HEK293 (cell line): Measurements from ENCODE around the gene MIGA1.

ENCODE experiments used
- CTCF ChIA-PET: fragments of 350-600 bp; formaldehyde crosslinking; extraction: SDS; loops from one replicate; lab custom pipeline; 2021; ENCODE audit warnings: antibody characterized with exemption; lab: Yijun Ruan, JAX
- POLR2A ChIA-PET: fragments of 300-600 bp; formaldehyde crosslinking; extraction: SDS; loops from one replicate; lab custom pipeline; 2020; ENCODE audit warnings: antibody characterized with exemption, inconsistent platforms; lab: Yijun Ruan, JAX
- H3K27ac ChIP-seq: fragments of 200-500 bp; sonication (Bioruptor generic); 2 replicates; pipeline ENCODE4 v1.5.1; 2014; ENCODE audit warnings: low read depth, low read length, control low read depth, inconsistent platforms; ENCODE audit errors: extremely low read depth
- H3K36me3 ChIP-seq, 2 experiments: fragments of 200-500 bp in 1 of 2; sonication (Bioruptor generic) in 1 of 2; 1 replicate in 1 of 2; 2 replicates in 1 of 2; pipeline ENCODE4 v1.5.1; 2014 to 2017; ENCODE audit warnings: inconsistent platforms in 2 of 2, low read length in 2 of 2; ENCODE audit not compliant: control insufficient read depth in 2 of 2, insufficient read depth in 1 of 2
- H3K4me1 ChIP-seq: fragments of 200-500 bp; sonication (Bioruptor generic); 2 replicates; pipeline ENCODE4 v1.5.1; 2014; ENCODE audit warnings: mild to moderate bottlenecking, low read length, inconsistent platforms; ENCODE audit not compliant: control insufficient read depth, insufficient read depth
- H3K4me3 ChIP-seq: 2 replicates; pipeline ENCODE4 v1.5.1; 2011; ENCODE audit warnings: low read depth, mild to moderate bottlenecking, control low read depth, low read length, moderate library complexity
- H3K9me3 ChIP-seq: fragments of 200-500 bp; sonication (Bioruptor generic); 2 replicates; pipeline ENCODE4 v1.5.1; 2014; ENCODE audit warnings: low read depth, low read length, inconsistent platforms; ENCODE audit not compliant: control insufficient read depth, insufficient read depth
- CTCF ChIP-seq: fragments of 450-650 bp; formaldehyde crosslinking; IDR thresholded peaks from 2 replicates; pipeline ENCODE4 v1.5.1; 2016; ENCODE audit warnings: missing biosample characterization, missing genetic modification characterization
- KLF7 ChIP-seq: fragments of 450-650 bp; formaldehyde crosslinking; IDR thresholded peaks from 2 replicates; pipeline ENCODE4 v1.5.1; 2016; ENCODE audit warnings: missing biosample characterization, missing genetic modification characterization, borderline replicate concordance
- OVOL3 ChIP-seq: fragments of 450-650 bp; formaldehyde crosslinking; IDR thresholded peaks from 2 replicates; pipeline ENCODE4 v1.5.1; 2016; ENCODE audit warnings: missing biosample characterization, missing genetic modification characterization
- PRDM10 ChIP-seq: fragments of 450-650 bp; formaldehyde crosslinking; IDR thresholded peaks from 2 replicates; pipeline ENCODE4 v1.5.1; 2016; ENCODE audit warnings: missing biosample characterization, missing genetic modification characterization
- ZBTB21 ChIP-seq: fragments of 450-650 bp; formaldehyde crosslinking; IDR thresholded peaks from 2 replicates; pipeline ENCODE4 v1.5.1; 2017; ENCODE audit warnings: missing biosample characterization, missing genetic modification characterization
- ZBTB7A ChIP-seq: fragments of 450-650 bp; formaldehyde crosslinking; IDR thresholded peaks from 2 replicates; pipeline ENCODE4 v1.5.1; 2016; ENCODE audit warnings: low read depth, missing biosample characterization, missing genetic modification characterization
- ZEB2 ChIP-seq: fragments of 450-650 bp; formaldehyde crosslinking; IDR thresholded peaks from 2 replicates; pipeline ENCODE4 v1.5.1; 2016; ENCODE audit warnings: missing biosample characterization, missing genetic modification characterization
- ZNF132 ChIP-seq: fragments of 450-650 bp; formaldehyde crosslinking; IDR thresholded peaks from 2 replicates; pipeline ENCODE4 v1.5.1; 2017; ENCODE audit warnings: missing biosample characterization, missing genetic modification characterization, borderline replicate concordance
- ZNF133 ChIP-seq: fragments of 450-650 bp; formaldehyde crosslinking; IDR thresholded peaks from 2 replicates; pipeline ENCODE4 v1.5.1; 2016; ENCODE audit warnings: missing biosample characterization, missing genetic modification characterization
- ZNF302 ChIP-seq: fragments of 450-650 bp; formaldehyde crosslinking; IDR thresholded peaks from 2 replicates; pipeline ENCODE4 v1.5.1; 2016; ENCODE audit warnings: missing biosample characterization, missing genetic modification characterization, low read depth
- ZNF311 ChIP-seq: fragments of 450-650 bp; formaldehyde crosslinking; IDR thresholded peaks from 2 replicates; pipeline ENCODE4 v1.5.1; 2017; ENCODE audit warnings: missing biosample characterization, missing genetic modification characterization, borderline replicate concordance
- ZNF324 ChIP-seq: fragments of 450-650 bp; formaldehyde crosslinking; IDR thresholded peaks from 2 replicates; pipeline ENCODE4 v1.5.1; 2016; ENCODE audit warnings: missing biosample characterization, missing genetic modification characterization
- ZNF398 ChIP-seq: fragments of 450-650 bp; formaldehyde crosslinking; IDR thresholded peaks from 2 replicates; pipeline ENCODE4 v1.5.1; 2017; ENCODE audit warnings: missing biosample characterization, missing genetic modification characterization
- ZNF426 ChIP-seq: fragments of 450-650 bp; formaldehyde crosslinking; IDR thresholded peaks from 2 replicates; pipeline ENCODE4 v1.5.1; 2017; ENCODE audit warnings: missing biosample characterization, missing genetic modification characterization, mild to moderate bottlenecking, inconsistent platforms, moderate library complexity
- ZNF449 ChIP-seq: fragments of 450-650 bp; formaldehyde crosslinking; IDR thresholded peaks from 2 replicates; pipeline ENCODE4 v1.5.1; 2017; ENCODE audit warnings: missing biosample characterization, mild to moderate bottlenecking, missing genetic modification characterization, moderate library complexity
- ZNF558 ChIP-seq: fragments of 450-650 bp; formaldehyde crosslinking; IDR thresholded peaks from 2 replicates; pipeline ENCODE4 v1.5.1; 2016; ENCODE audit warnings: missing biosample characterization, missing genetic modification characterization
- ZNF561 ChIP-seq: fragments of 450-650 bp; IDR thresholded peaks from 2 replicates; pipeline ENCODE4 v1.5.1; 2018; ENCODE audit warnings: missing biosample characterization, missing genetic modification characterization, borderline replicate concordance
- ZNF629 ChIP-seq: fragments of 450-650 bp; formaldehyde crosslinking; IDR thresholded peaks from 2 replicates; pipeline ENCODE4 v1.5.1; 2017; ENCODE audit warnings: missing biosample characterization, missing genetic modification characterization
- ZNF707 ChIP-seq: fragments of 450-650 bp; formaldehyde crosslinking; IDR thresholded peaks from 2 replicates; pipeline ENCODE4 v1.5.1; 2016; ENCODE audit warnings: missing biosample characterization, missing genetic modification characterization
- ZNF785 ChIP-seq: fragments of 450-650 bp; formaldehyde crosslinking; IDR thresholded peaks from 2 replicates; pipeline ENCODE4 v1.5.1; 2016; ENCODE audit warnings: missing biosample characterization, missing genetic modification characterization

Gene MIGA1

GRCh38 chr1:77828098-77828497 lies 48.6 kb downstream of the MIGA1 start:
- TF ChIP-seq ZNF785 (tag by site-specific recombination), result no peak
- no peak for TF ChIP-seq ZNF324 (tag by site-specific recombination)
- TF ChIP-seq ZNF398 (tag by site-specific recombination), result no peak
- no peak for TF ChIP-seq ZNF561
- TF ChIP-seq KLF7 (tag by site-specific recombination), result no peak
- no peak for TF ChIP-seq ZNF558
- TF ChIP-seq, all 188 proteins: peak for 0
- H3K4me1 ChIP-seq, result peaks cover 15% of the 10 kb centered on the region; the same call in 1 of the 2 replicates
- H3K36me3 ChIP-seq, result peaks cover 0 to 11% of the 10 kb centered on the region in 2 experiments; a peak in 2 of 3 replicates
- H3K9me3 ChIP-seq, result no peaks in the 10 kb centered on the region
- H3K4me3 ChIP-seq, result no peak overlapping the region
- ChIA-PET POLR2A (interaction anchor here (0.5 kb wide), 1 partner anchor 49 kb away, joined by 3 read pairs; the partner anchor contains the start of gene MIGA1), CTCF (interaction anchor here (0.6 to 2.6 kb wide), 2 partner anchors 68 to 286 kb away, joined by 3 to 6 read pairs; no protein-coding TSS in a partner anchor)
- H3K27ac ChIP-seq, result no peak overlapping the region

GRCh38 chr1:77829851-77830250 lies 50.4 kb downstream of the MIGA1 start:
- H3K27ac ChIP-seq, result no peak overlapping the region
- H3K9me3 ChIP-seq, result no peaks in the 10 kb centered on the region
- H3K36me3 ChIP-seq, result peaks cover 3% of the 10 kb centered on the region in 2 experiments; a peak in 2 of 3 replicates
- CTCF ChIA-PET, result interaction anchor here (2.6 kb wide), 1 partner anchor 285 kb away, joined by 6 read pairs; no protein-coding TSS in a partner anchor
- no peak overlapping the region for H3K4me3 ChIP-seq
- TF ChIP-seq ZBTB7A (tag by site-specific recombination), result no peak
- TF ChIP-seq PRDM10 (tag by site-specific recombination), result peak; percentile 44
- TF ChIP-seq, all 188 proteins: peak for 1
- peaks cover 18% of the 10 kb centered on the region; the same call in 1 of the 2 replicates for H3K4me1 ChIP-seq
- POLR2A ChIA-PET, result no interaction called here

- ChIA-PET CTCF (no interaction called here), POLR2A (no interaction called here)
- H3K9me3 ChIP-seq, result no peaks in the 10 kb centered on the region
- peaks cover 18% of the 10 kb centered on the region; the same call in 1 of the 2 replicates for H3K4me1 ChIP-seq
- peaks cover 3% of the 10 kb centered on the region in 2 experiments; a peak in 2 of 3 replicates for H3K36me3 ChIP-seq
- H3K27ac ChIP-seq, result no peak overlapping the region
- no peak overlapping the region for H3K4me3 ChIP-seq
- TF ChIP-seq ZEB2 (tag by site-specific recombination) (no peak), ZBTB21 (tag by site-specific recombination) (no peak), CTCF (tag by site-specific recombination) (no peak), ZNF449 (tag by site-specific recombination) (no peak), OVOL3 (tag by site-specific recombination) (no peak), ZNF629 (no peak), ZNF707 (no peak), ZNF133 (tag by site-specific recombination) (no peak), ZNF311 (tag by site-specific recombination) (no peak), ZNF132 (tag by site-specific recombination) (no peak), ZNF426 (no peak), ZNF302 (tag by site-specific recombination) (no peak)
Measured at GRCh38 chr1:77830946-77831345, 51.5 kb downstream of the MIGA1 start.
